ENCODE data around the gene TMC7. TPM values are rescaled to one million over a fixed set of nuclear protein-coding genes. Genes with fewer than 3 reads are reported as not detected.

Gene TMC7
- total RNA-seq, 1 experiment from 2014 or later, result 4.1 TPM

DNA sequence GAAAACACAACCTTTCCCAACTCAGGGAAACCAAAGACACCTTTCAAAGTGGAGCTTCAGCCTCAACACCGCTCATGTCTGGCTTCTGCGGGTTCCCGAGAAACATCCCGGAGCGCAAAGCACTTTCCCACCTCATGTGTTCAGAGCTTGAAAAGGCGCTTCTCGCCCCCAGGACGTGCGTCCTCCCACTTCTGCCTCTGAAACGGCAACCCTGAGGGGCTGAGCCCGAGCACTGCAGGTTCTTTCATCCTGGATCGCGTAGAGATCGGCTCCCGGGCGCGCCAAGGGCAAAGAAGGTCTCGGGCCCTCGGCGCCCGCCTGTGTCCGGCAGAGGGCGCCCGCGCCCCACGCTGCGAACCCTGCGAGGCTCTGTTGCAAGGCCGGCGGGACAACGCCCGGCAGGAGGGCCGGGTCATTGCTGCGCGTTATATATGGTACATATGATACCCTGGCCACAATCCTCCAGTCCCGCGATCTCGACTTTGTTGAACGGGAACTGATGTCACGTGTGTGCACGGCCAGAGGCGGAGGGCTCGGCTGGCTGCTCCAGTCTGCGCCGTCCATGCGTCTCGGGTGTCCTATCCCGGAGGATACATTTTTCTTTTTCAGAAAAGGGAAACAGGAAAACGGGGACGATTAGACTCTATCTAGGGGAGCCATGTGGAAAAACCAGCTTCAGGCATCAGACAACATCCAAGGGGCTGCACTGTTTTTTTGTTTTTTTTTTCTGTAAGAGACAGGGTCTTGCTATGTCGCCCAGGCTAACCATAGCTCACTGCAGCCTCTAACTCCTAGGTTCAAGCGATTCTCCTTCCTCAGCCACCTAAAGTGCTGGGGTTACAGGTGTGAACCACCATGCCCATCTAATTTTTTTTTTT, 102.8 kb downstream of the TMC7 start:
- Mint-ChIP-seq H3K36me3 (ENCODE audit: insufficient read depth, unreplicated experiment) (peaks cover 13% of the 10 kb centered on the region), H3K27ac (ENCODE audit: low read depth, unreplicated experiment) (no peak overlapping the region), H3K4me1 (ENCODE audit: insufficient read depth, unreplicated experiment) (peaks cover 6% of the 10 kb centered on the region), H3K9me3 (ENCODE audit: unreplicated experiment) (no peaks in the 10 kb centered on the region), H3K4me3 (ENCODE audit: unreplicated experiment) (peak overlapping the region; percentile 54), H3K27me3 (ENCODE audit: insufficient read depth, unreplicated experiment) (no peaks in the 10 kb centered on the region)
- TF ChIP-seq, protein P1, sequence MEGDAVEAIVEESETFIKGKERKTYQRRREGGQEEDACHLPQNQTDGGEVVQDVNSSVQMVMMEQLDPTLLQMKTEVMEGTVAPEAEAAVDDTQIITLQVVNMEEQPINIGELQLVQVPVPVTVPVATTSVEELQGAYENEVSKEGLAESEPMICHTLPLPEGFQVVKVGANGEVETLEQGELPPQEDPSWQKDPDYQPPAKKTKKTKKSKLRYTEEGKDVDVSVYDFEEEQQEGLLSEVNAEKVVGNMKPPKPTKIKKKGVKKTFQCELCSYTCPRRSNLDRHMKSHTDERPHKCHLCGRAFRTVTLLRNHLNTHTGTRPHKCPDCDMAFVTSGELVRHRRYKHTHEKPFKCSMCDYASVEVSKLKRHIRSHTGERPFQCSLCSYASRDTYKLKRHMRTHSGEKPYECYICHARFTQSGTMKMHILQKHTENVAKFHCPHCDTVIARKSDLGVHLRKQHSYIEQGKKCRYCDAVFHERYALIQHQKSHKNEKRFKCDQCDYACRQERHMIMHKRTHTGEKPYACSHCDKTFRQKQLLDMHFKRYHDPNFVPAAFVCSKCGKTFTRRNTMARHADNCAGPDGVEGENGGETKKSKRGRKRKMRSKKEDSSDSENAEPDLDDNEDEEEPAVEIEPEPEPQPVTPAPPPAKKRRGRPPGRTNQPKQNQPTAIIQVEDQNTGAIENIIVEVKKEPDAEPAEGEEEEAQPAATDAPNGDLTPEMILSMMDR (IDR thresholded peaks at IDR 0.05; ENCODE audit: unreplicated experiment), result peak; percentile 97
- DNase-seq (ENCODE audit: unreplicated experiment), result peak; percentile 85
- no TSS peak for BruUV-seq (replicated peaks)
- intact Hi-C loops (cut with micrococcal nuclease), result loop anchor here (1.0 kb wide), 4 partner anchors 80 to 416 kb away; no protein-coding TSS in a partner anchor
- ChIA-PET CTCF (interaction anchor here (0.6 to 8.7 kb wide), 70 partner anchors 8 to 613 kb away, joined by 3 to 154 read pairs (median 4); partner anchors contain the start of genes ITPRIPL2 and TMC7), POLR2A (interaction anchor here (0.5 to 1.7 kb wide), 7 partner anchors 8 to 416 kb away, joined by 3 to 5 read pairs (median 4); no protein-coding TSS in a partner anchor)

DNA sequence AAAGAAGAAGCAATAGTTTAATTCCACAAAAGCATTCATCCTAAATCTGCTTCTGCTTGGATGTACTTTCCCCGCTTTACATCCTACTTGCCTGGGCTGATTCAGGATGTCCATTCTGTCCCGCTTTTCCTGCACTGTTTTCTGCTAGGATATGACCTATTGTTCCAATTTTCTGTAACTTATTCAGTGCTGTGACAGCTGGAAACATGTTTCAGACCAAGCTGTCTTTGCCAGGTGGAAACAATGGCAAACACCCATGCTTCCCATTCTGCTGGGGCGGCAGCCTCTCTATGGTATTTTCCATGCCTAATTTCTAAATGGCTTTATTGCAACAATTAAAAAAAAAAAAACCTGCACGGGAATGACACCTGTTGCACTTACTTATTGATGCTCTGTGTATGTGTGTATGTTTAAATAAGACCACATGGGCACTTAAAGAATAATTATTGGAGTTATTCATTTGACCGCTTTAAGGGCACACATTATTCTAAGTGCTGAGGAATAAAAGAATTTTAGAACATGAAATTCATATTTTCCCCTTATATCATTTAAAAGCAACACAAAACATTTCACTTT, 104.7 kb downstream of the TMC7 start:
- Mint-ChIP-seq H3K4me1 (ENCODE audit: insufficient read depth, unreplicated experiment) (peaks cover 23% of the 10 kb centered on the region), H3K4me3 (ENCODE audit: unreplicated experiment) (no peak overlapping the region), H3K27me3 (ENCODE audit: insufficient read depth, unreplicated experiment) (no peaks in the 10 kb centered on the region), H3K9me3 (ENCODE audit: unreplicated experiment) (no peaks in the 10 kb centered on the region), H3K27ac (ENCODE audit: low read depth, unreplicated experiment) (no peak overlapping the region), H3K36me3 (ENCODE audit: insufficient read depth, unreplicated experiment) (peaks cover 6% of the 10 kb centered on the region)
- TF ChIP-seq, protein P1 (IDR thresholded peaks at IDR 0.05; ENCODE audit: unreplicated experiment), result no peak
- CTCF ChIA-PET, result interaction anchor here (0.6 to 8.7 kb wide), 8 partner anchors 10 to 413 kb away, joined by 3 to 154 read pairs (median 4); no protein-coding TSS in a partner anchor
- POLR2A ChIA-PET, result no interaction called here
- intact Hi-C loops (cut with micrococcal nuclease), result no loop called here
- BruUV-seq (replicated peaks), result no TSS peak
- DNase-seq (ENCODE audit: unreplicated experiment), result no peak

DNA sequence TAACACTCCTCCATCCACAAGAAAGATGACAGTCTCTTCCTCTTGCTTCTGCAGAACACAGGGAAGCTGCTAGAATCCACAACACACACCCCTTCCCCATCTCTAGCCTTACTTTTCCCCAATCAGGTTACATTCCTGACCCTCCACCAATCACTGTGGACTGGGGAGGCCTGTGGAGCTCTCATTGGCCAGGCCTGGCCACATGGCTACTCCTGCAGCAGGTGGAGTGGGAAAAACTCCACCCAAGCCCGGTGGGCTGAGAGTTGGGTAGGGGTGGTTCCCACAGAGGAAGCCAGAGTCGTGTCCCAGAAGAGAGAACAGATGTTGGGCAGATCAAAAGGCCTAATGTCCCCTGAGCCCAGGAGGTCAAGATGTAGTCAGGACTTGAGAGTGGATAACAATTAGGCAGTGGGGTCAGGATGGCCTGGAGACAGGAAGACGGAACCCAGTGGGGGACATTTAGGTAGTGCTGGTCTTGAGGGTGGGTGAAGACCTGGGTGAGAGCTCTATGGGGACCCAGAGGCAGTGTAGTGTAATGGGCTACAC, 105.7 kb downstream of the TMC7 start:
- CTCF ChIA-PET, result interaction anchor here (0.8 to 8.7 kb wide), 5 partner anchors 23 to 412 kb away, joined by 3 to 154 read pairs (median 4); no protein-coding TSS in a partner anchor

More for the DNA sequence above, 105.7 kb downstream of the TMC7 start:
- H3K27me3 Mint-ChIP-seq (ENCODE audit: insufficient read depth, unreplicated experiment), result no peaks in the 10 kb centered on the region
- BruUV-seq (replicated peaks), result no TSS peak
- TF ChIP-seq, protein P1 (IDR thresholded peaks at IDR 0.05; ENCODE audit: unreplicated experiment), result no peak
- no peaks in the 10 kb centered on the region for H3K9me3 Mint-ChIP-seq (ENCODE audit: unreplicated experiment)
- peaks cover 6% of the 10 kb centered on the region for H3K36me3 Mint-ChIP-seq (ENCODE audit: insufficient read depth, unreplicated experiment)
- intact Hi-C loops (cut with micrococcal nuclease), result no loop called here
- no peak overlapping the region for H3K4me3 Mint-ChIP-seq (ENCODE audit: unreplicated experiment)
- POLR2A ChIA-PET, result no interaction called here
- peaks cover 23% of the 10 kb centered on the region for H3K4me1 Mint-ChIP-seq (ENCODE audit: insufficient read depth, unreplicated experiment)
- no peak overlapping the region for H3K27ac Mint-ChIP-seq (ENCODE audit: low read depth, unreplicated experiment)
- no peak for DNase-seq (ENCODE audit: unreplicated experiment)
